Neuronal stem cell (in vitro differentiated cells): ENCODE results near the gene MICU1.
A peak's percentile ranks its signal among the peaks of the same experiment; 100 is the strongest.

Experiments
- DNase-seq: peaks from one replicate; pipeline ENCODE4 v3.0.0-alpha.2; 2013; ENCODE audit warnings: low spot score
- H2AFZ ChIP-seq: one replicate; pipeline ENCODE4 v1.6.1; 2013; ENCODE audit warnings: mild to moderate bottlenecking, low read length, inconsistent platforms
- H2AK5ac ChIP-seq: 2 replicates; pipeline ENCODE4 v1.6.1; 2013; ENCODE audit warnings: low read depth, mild to moderate bottlenecking, inconsistent platforms, low read length, moderate library complexity, mixed read lengths
- H2BK120ac ChIP-seq: 2 replicates; pipeline ENCODE4 v1.6.1; 2013; ENCODE audit warnings: low read depth, mild to moderate bottlenecking, inconsistent platforms, low read length, moderate library complexity, mixed read lengths
- H2BK12ac ChIP-seq: one replicate; pipeline ENCODE4 v1.6.1; 2013; ENCODE audit warnings: low read length, inconsistent platforms
- H2BK15ac ChIP-seq: 2 replicates; pipeline ENCODE4 v1.6.1; 2013; ENCODE audit warnings: mild to moderate bottlenecking, low read length, inconsistent platforms, mixed read lengths
- H2BK5ac ChIP-seq: one replicate; pipeline ENCODE4 v1.6.1; 2013; ENCODE audit warnings: inconsistent platforms, mild to moderate bottlenecking, low read length, moderate library complexity
- H3K14ac ChIP-seq: one replicate; pipeline ENCODE4 v1.6.1; 2013; ENCODE audit warnings: low read length, inconsistent platforms
- H3K18ac ChIP-seq: 2 replicates; pipeline ENCODE4 v1.6.1; 2013; ENCODE audit warnings: low read length, inconsistent platforms
- H3K23ac ChIP-seq: 2 replicates; pipeline ENCODE4 v1.6.1; 2013; ENCODE audit warnings: low read depth, mild to moderate bottlenecking, mixed read lengths, low read length, inconsistent platforms; ENCODE audit not compliant: poor library complexity
- H3K27ac ChIP-seq: replicated peaks from 3 replicates; pipeline ENCODE4 v1.5.1; 2013; ENCODE audit warnings: low read length, inconsistent platforms
- H3K27me3 ChIP-seq, 3 experiments: 2 replicates each; pipeline ENCODE4 v1.6.1; 2013; ENCODE audit warnings: low read length in 3 of 3, mild to moderate bottlenecking in 2 of 3, inconsistent platforms in 1 of 3, low read depth in 1 of 3, mixed read lengths in 1 of 3, moderate library complexity in 1 of 3; ENCODE audit not compliant: control insufficient read depth in 3 of 3, insufficient read depth in 3 of 3
- H3K36me3 ChIP-seq, 2 donors: replicated peaks in 1 of 2; 2 replicates each; pipeline ENCODE4 v1.6.1; 2013; ENCODE audit warnings: low read length in 2 of 2; ENCODE audit not compliant: control insufficient read depth in 2 of 2, insufficient read depth in 2 of 2
- H3K4ac ChIP-seq: 2 replicates; pipeline ENCODE4 v1.6.1; 2013; ENCODE audit warnings: inconsistent platforms, mild to moderate bottlenecking, low read length, moderate library complexity
- H3K4me1 ChIP-seq, 2 donors: 1 replicate in 1 of 2; 2 replicates in 1 of 2; pipeline ENCODE4 v1.6.1; 2013; ENCODE audit warnings: low read length in 2 of 2, low read depth in 1 of 2; ENCODE audit not compliant: control insufficient read depth in 2 of 2, insufficient read depth in 1 of 2
- H3K4me2 ChIP-seq: one replicate; pipeline ENCODE4 v1.6.1; 2013; ENCODE audit warnings: mild to moderate bottlenecking, low read length, inconsistent platforms; ENCODE audit not compliant: insufficient read depth, poor library complexity, severe bottlenecking
- H3K4me3 ChIP-seq, 2 donors: 2 replicates each; pipeline ENCODE4 v1.5.1; 2013; ENCODE audit warnings: low read length in 2 of 2, mild to moderate bottlenecking in 2 of 2, inconsistent platforms in 1 of 2, moderate library complexity in 1 of 2
- H3K79me1 ChIP-seq: one replicate; pipeline ENCODE4 v1.6.1; 2013; ENCODE audit warnings: low read depth, mild to moderate bottlenecking, inconsistent platforms, low read length, moderate library complexity
- H3K9ac ChIP-seq: one replicate; pipeline ENCODE4 v1.6.1; 2013; ENCODE audit warnings: mild to moderate bottlenecking, low read depth, low read length, inconsistent platforms; ENCODE audit not compliant: poor library complexity
- H3K9me3 ChIP-seq, 2 donors: replicated peaks in 1 of 2; 2 replicates each; pipeline versions ENCODE3 to v1.6.1; 2013; ENCODE audit warnings: low read length in 2 of 2, mild to moderate bottlenecking in 2 of 2, inconsistent platforms in 1 of 2, low read depth in 1 of 2, mixed read lengths in 1 of 2, moderate library complexity in 1 of 2; ENCODE audit not compliant: control insufficient read depth in 2 of 2, insufficient read depth in 1 of 2
- H4K8ac ChIP-seq: one replicate; pipeline ENCODE4 v1.6.1; 2013; ENCODE audit warnings: low read depth, mild to moderate bottlenecking, inconsistent platforms, low read length, moderate library complexity
- H4K91ac ChIP-seq: one replicate; pipeline ENCODE4 v1.6.1; 2013; ENCODE audit warnings: low read length, low read depth, mild to moderate bottlenecking, inconsistent platforms; ENCODE audit not compliant: poor library complexity
- WGBS, 2 donors: extraction: QIAGEN DNeasy Blood & Tissue Kit; methylation state at CpG; one replicate each; pipeline ENCODE4 v1.1.7; 2013; ENCODE audit warnings: missing lambda C conversion rate in 2 of 2, mixed read lengths in 1 of 2; ENCODE audit not compliant: insufficient read length in 2 of 2, insufficient replicate concordance in 1 of 2; ENCODE audit errors: extremely low coverage in 2 of 2; 5-methylcytosine and 5-hydroxymethylcytosine counted together

The MICU1 gene

DNA sequence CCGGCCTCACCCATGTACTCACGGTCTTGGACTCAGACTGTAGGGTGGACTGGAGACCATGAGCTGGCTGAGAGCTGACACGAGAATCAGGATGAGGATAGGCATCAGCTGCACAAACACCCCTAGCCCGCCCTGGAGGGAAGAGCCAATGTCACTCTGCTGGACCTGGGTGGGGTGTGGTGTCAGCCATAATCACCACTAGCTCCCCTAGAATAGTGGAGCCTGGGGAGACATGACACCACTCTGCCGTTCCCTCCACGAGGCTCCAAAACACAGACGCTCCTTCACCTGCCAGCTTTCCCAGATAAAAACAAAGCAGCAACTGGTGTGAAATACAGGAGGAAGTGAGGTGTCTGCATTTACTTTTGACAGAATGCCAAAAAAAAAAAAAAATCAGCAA, 287.7 kb downstream of the MICU1 start:
- no peak overlapping the region for H2BK120ac ChIP-seq
- no peak overlapping the region for H4K8ac ChIP-seq
- H3K4ac ChIP-seq, result no peak overlapping the region
- no peaks in the 10 kb centered on the region for H3K27me3 ChIP-seq
- H3K4me3 ChIP-seq, result no peak overlapping the region
- H3K4me1 ChIP-seq, result peaks cover 23 to 33% of the 10 kb centered on the region in 2 donors
- no peak for DNase-seq
- no peak overlapping the region for H2BK12ac ChIP-seq
- H3K23ac ChIP-seq, result no peak overlapping the region
- no peak overlapping the region for H3K14ac ChIP-seq
- no peak overlapping the region for H2BK5ac ChIP-seq
- H3K9me3 ChIP-seq, result no peaks in the 10 kb centered on the region
- peaks cover 28 to 83% of the 10 kb centered on the region in 2 donors for H3K36me3 ChIP-seq
- no peak overlapping the region for H2AFZ ChIP-seq
- no peak overlapping the region for H4K91ac ChIP-seq
- H3K27ac ChIP-seq, result no peak overlapping the region
- H3K4me2 ChIP-seq, result no peak overlapping the region
- H2BK15ac ChIP-seq, result peak overlapping the region; percentile 79
- no peak overlapping the region for H2AK5ac ChIP-seq
- H3K9ac ChIP-seq, result no peak overlapping the region
- H3K18ac ChIP-seq, result no peak overlapping the region
- no CpG with 5 or more reads among the region's 7 CpGs for WGBS, 2 donors
- H3K79me1 ChIP-seq, result no peaks in the 10 kb centered on the region

DNA sequence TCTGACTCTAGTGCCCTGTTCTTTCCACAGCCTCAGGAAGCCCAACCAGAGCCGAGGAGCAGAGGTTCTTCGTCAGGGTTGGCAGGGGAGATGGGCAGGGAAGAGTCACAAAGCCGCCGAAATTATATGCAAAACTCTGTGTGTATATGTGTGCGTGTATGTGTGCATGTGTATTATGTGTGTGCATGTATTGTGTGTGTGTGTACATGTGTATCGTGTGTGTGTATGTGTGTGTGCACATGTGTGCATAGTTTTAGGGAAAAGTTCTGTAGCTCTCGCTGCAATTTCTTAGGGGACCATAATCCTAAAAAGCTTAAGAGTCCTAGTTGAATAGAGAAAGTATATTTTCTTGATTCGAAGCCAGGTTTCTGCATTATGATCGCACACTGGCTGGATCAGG, 288.2 kb downstream of the MICU1 start:
- H4K91ac ChIP-seq, result no peak overlapping the region
- H4K8ac ChIP-seq, result no peak overlapping the region
- H3K36me3 ChIP-seq, result peaks cover 26 to 83% of the 10 kb centered on the region in 2 donors
- H3K4me1 ChIP-seq, result peaks cover 27 to 38% of the 10 kb centered on the region in 2 donors
- no peak overlapping the region for H3K4ac ChIP-seq
- H2BK5ac ChIP-seq, result no peak overlapping the region
- H3K9me3 ChIP-seq, result no peaks in the 10 kb centered on the region
- H2BK15ac ChIP-seq, result peak overlapping the region; percentile 79
- no peak for DNase-seq
- H3K9ac ChIP-seq, result no peak overlapping the region
- no peaks in the 10 kb centered on the region for H3K79me1 ChIP-seq
- no peak overlapping the region for H2AK5ac ChIP-seq
- H3K23ac ChIP-seq, result no peak overlapping the region
- no CpG with 5 or more reads among the region's 9 CpGs for WGBS, 2 donors
- no peaks in the 10 kb centered on the region for H3K27me3 ChIP-seq
- no peak overlapping the region for H2AFZ ChIP-seq
- no peak overlapping the region for H2BK12ac ChIP-seq
- H3K27ac ChIP-seq, result no peak overlapping the region
- H3K18ac ChIP-seq, result no peak overlapping the region
- H3K4me2 ChIP-seq, result no peak overlapping the region
- no peak overlapping the region for H3K4me3 ChIP-seq
- H2BK120ac ChIP-seq, result no peak overlapping the region
- H3K14ac ChIP-seq, result no peak overlapping the region

- H3K27ac ChIP-seq, result no peak overlapping the region
- DNase-seq, result peak; percentile 64
- no CpG with 5 or more reads among the region's 5 CpGs for WGBS, 2 donors
Observed at GRCh38 chr10:72337039-72337629, 288.7 kb downstream of the MICU1 start.

GRCh38 chr10:72336259-72337038, 289.4 kb downstream of the MICU1 start:
- H3K4me3 ChIP-seq, result no peak overlapping the region
- no peak overlapping the region for H3K4me2 ChIP-seq
- no peak for DNase-seq
- H2BK5ac ChIP-seq, result peak overlapping the region; percentile 79
- H2BK120ac ChIP-seq, result peak overlapping the region; percentile 97
- peaks cover 26 to 72% of the 10 kb centered on the region in 2 donors for H3K36me3 ChIP-seq
- peak overlapping the region; percentile 90 for H2BK15ac ChIP-seq
- no peaks in the 10 kb centered on the region for H3K79me1 ChIP-seq
- no peaks in the 10 kb centered on the region for H3K9me3 ChIP-seq
- peak overlapping the region; percentile 58 for H3K4ac ChIP-seq
- no peak overlapping the region for H4K8ac ChIP-seq
- H2BK12ac ChIP-seq, result peak overlapping the region; percentile 96
- H3K14ac ChIP-seq, result no peak overlapping the region
- peak overlapping the region; percentile 25 for H3K23ac ChIP-seq
- H2AFZ ChIP-seq, result no peak overlapping the region
- peak overlapping the region; percentile 8 for H3K27ac ChIP-seq
- H4K91ac ChIP-seq, result peak overlapping the region; percentile 38
- H3K27me3 ChIP-seq, result no peaks in the 10 kb centered on the region
- H3K4me1 ChIP-seq, result peaks cover 34 to 44% of the 10 kb centered on the region in 2 donors
- peak overlapping the region; percentile 32 for H3K9ac ChIP-seq
- peak overlapping the region; percentile 97 for H3K18ac ChIP-seq
- WGBS, 2 donors, result no CpG with 5 or more reads among the region's 18 CpGs
- peak overlapping the region; percentile 95 for H2AK5ac ChIP-seq

More at GRCh38 chr10:72337039-72337629, 288.7 kb downstream of the MICU1 start:
- Histone ChIP-seq H3K4me1 (peaks cover 31 to 42% of the 10 kb centered on the region in 2 donors), H2AK5ac (peak overlapping the region; percentile 95), H3K14ac (no peak overlapping the region), H3K79me1 (no peaks in the 10 kb centered on the region), H3K27me3 (no peaks in the 10 kb centered on the region), H4K91ac (no peak overlapping the region), H2BK12ac (no peak overlapping the region), H2BK5ac (peak overlapping the region; percentile 79), H3K23ac (peak overlapping the region; percentile 25), H3K9me3 (no peaks in the 10 kb centered on the region), H2BK120ac (peak overlapping the region; percentile 97), H3K18ac (peak overlapping the region; percentile 84), H2BK15ac (peak overlapping the region; percentile 90), H3K4ac (no peak overlapping the region), H3K4me3 (no peak overlapping the region), H4K8ac (no peak overlapping the region), H3K9ac (no peak overlapping the region), H2AFZ (no peak overlapping the region), H3K36me3 (peaks cover 26 to 78% of the 10 kb centered on the region in 2 donors), H3K4me2 (no peak overlapping the region)
